Measurements from ENCODE around the gene DMWD.

Gene DMWD, protein sequence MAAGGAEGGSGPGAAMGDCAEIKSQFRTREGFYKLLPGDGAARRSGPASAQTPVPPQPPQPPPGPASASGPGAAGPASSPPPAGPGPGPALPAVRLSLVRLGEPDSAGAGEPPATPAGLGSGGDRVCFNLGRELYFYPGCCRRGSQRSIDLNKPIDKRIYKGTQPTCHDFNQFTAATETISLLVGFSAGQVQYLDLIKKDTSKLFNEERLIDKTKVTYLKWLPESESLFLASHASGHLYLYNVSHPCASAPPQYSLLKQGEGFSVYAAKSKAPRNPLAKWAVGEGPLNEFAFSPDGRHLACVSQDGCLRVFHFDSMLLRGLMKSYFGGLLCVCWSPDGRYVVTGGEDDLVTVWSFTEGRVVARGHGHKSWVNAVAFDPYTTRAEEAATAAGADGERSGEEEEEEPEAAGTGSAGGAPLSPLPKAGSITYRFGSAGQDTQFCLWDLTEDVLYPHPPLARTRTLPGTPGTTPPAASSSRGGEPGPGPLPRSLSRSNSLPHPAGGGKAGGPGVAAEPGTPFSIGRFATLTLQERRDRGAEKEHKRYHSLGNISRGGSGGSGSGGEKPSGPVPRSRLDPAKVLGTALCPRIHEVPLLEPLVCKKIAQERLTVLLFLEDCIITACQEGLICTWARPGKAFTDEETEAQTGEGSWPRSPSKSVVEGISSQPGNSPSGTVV

DNA sequence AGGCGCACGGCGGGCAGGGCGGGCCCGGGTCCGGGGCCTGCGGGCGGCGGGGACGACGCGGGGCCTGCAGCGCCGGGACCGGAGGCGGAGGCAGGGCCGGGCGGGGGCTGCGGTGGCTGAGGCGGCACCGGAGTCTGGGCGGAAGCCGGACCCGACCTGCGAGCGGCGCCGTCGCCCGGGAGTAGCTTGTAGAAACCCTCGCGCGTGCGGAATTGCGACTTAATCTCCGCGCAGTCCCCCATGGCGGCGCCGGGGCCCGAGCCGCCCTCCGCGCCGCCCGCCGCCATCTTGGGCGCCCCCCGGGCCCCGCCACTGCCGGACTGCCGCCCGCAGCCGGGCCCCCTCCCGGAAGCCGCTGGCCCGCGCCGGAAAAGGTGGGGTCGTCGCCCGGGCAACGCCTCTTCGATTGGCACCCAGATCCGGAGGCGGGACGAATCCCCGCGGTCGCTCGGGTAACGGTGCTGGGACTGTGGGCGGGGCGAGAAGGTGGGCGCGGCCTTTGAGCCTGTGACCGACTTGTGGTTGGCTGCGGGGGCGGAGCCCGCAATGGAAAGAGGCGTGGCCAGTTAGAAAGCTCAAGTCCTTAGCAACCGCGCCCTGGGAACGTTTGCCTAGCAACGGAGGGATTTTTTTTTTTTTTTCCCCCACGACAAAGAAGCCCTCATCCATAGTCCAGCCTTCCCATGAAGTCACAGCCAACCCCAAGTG, at the start of gene DMWD:
DMWD (minus strand) TSS at position 376 of the 708 bp plus-strand sequence; CDS start at position 287, 89 bp downstream.
- DNase-seq (ENCODE audit: low spot score): peak; percentile 99

DNA sequence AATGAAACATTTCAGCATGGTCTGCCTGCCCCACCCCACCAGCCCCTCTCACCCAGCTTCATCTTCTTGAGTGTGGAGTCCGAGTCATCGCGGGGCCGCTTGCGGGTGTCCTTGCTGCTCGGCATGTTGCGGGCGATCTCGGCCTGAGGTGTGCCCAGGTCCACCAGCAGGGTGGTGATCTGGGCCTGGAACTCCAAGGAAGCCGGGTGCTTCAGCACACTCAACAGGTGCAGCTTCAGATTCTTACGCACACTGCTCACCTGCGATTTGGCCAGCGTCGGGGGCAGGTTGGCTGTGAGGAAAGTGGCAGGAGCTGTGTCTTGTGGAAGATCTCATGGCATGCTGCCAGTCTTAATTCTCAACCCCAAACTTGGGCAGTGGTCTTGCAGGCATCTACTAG, 49.6 kb upstream of the DMWD start:
- no peak for DNase-seq (ENCODE audit: low spot score)

- DNase-seq (ENCODE audit: low spot score): no peak
These were observed 42.3 kb upstream of the DMWD start for GRCh38 chr19:45834970-45835369.

DNA sequence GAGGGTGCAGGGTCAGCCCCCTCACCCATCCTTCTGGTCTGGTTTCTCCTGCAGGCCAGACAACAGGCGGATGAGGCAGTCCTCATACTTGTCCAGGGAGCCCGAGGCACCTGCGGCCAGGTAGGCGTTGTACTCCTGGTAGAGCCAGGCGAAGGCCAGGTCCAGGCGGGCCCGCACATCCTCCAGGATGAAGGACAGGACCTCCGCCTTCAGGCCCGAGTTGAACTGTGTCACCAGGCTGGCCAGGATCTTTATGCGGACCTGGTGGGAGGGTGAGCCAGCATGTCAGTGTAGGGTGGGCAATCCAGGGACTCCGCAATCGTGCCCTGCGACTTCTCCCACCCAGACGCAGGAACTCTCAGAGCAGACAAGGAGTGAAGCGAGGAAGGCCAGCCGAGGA, 36.3 kb upstream of the DMWD start:
- DNase-seq (ENCODE audit: low spot score): no peak

DNA sequence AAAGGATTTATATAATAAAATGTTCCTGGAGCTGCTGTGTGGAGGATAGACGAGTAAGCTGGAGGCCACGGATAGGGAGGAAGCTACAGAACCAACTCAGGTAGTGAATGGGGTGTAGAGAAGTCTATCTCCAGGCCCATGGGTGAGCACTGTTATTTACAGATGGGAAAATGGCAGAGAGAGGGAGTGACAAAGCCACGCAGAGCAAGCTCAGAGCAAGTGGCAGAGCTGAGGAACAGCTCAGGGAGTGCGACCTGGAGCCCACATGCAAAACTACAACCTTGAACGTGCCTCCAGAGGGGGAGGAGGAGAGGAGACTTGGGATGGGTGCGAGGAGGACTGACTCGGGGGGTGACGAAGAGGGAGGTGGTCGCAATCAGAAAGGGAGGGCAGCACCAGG, 35.9 kb upstream of the DMWD start:
- no peak for DNase-seq (ENCODE audit: low spot score)

DNA sequence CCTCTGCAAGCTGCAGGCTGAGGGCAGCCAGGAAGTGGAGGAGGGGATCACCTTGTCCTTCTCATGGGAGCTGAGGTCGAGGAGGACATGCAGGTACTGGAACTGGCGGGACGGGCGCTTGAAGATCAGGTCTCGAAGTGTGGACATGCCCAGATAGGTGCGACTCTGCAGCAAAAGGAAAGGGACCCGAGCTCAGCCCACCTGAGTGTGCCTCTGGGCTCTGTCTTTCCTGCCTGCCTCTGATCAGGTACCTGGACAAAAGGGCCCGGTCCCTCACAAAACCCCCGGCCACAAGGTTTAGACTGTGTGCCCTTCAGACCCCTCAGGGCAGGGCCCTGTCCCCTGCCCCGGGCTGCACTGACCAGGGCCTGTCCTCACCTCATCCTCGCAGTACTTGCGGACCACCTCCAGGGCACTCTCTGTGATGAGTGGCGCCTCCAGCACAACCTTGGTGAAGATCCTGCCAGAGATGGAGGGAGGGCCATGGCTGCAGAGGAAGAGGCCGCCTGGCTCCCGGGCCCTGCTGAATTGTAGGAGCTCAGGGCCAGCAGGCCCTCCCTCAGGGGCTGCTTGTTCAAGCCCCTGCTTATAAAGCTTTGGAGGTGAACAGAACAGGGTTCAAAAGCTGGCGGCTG, 34.9 kb upstream of the DMWD start:
- no peak for DNase-seq (ENCODE audit: low spot score)

- DNase-seq (ENCODE audit: low spot score): no peak
These were observed 34.3 kb upstream of the DMWD start for GRCh38 chr19:45826934-45827333.

DNA sequence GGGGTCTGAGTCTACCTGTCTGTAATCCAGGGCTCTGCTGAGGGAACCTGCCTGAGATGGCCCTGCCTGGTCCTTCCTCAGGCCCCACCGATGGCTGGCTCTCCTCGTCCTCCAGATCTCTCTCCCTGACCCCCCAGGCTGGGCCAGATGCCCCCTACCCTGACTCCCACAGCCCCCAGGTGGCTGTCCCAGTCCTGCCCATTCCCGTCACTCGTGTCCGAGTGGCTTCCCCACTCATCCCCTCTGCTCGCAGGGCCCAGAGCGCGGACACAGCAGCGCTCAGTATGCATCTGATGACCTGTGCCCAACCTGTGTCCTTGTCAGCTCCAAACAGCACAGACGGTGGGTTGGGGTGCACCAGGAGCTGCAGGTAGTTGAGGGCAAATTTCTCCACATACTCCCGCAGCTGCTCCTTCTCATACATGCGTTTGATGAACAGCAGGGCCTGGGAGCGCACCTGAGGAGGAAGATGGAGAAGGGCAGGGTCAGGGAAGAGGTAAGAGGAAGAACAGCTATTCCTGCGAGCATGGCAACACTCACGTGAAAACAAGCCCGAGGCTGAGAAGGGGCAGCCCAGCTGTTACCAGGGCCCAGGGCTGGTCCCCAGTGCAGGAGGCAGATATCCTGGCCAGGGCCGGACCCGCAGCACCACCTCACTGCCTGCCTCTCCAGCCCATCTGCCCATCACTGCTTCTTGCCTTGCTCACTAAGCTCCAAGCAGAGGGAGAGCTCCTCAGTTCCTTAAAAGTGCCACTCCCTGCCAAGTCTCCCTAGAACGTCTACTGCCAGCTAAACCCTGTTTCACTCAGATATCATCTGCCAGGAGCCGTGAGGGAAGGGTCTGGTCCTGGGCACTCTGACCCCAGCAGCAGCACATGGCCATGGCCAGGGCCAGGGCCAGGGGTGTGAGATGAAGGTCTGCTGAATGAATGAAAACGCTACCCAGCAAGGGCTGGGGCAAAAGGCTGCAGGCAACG, 33.6 kb upstream of the DMWD start:
- no peak for DNase-seq (ENCODE audit: low spot score)

GRCh38 chr19:45825263-45825605, 32.6 kb upstream of the DMWD start:
- DNase-seq (ENCODE audit: low spot score): no peak

- no peak for DNase-seq (ENCODE audit: low spot score)
These were observed 32.1 kb upstream of the DMWD start for GRCh38 chr19:45824531-45825262.

GRCh38 chr19:45824041-45824471, 31.4 kb upstream of the DMWD start:
- DNase-seq (ENCODE audit: low spot score): no peak

GRCh38 chr19:45823182-45823581, 30.5 kb upstream of the DMWD start:
- DNase-seq (ENCODE audit: low spot score): no peak

- no peak for DNase-seq (ENCODE audit: low spot score)
These were observed 30.1 kb upstream of the DMWD start for GRCh38 chr19:45822716-45823115.

- DNase-seq (ENCODE audit: low spot score): no peak
These were observed 28.9 kb upstream of the DMWD start for GRCh38 chr19:45821570-45821969.

DNA sequence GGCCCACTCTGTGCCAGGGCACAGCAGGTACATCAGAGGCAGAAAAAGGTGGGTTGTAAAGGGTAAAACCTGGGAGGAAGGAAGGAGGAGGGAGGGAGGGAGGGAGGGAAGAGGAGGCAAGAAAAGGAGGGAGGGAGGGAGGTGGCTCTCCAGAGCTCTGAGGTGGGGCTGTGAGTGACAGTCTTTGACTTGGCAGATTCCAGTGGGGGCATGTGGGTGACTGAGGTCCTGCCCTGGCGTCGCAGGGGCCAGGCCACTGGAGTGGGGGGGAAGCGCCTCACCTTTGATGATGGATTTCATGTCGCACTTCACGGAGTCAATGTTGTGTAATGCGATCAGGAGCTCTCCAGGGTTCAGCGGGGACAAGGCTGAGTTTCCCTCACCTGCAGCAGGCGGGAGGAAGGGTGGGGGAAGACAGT, 28.5 kb upstream of the DMWD start:
- DNase-seq (ENCODE audit: low spot score): no peak

- no peak for DNase-seq (ENCODE audit: low spot score)
These were observed 27.9 kb upstream of the DMWD start for GRCh38 chr19:45820413-45821102.

GRCh38 chr19:45819769-45820168, 27.1 kb upstream of the DMWD start:
- DNase-seq (ENCODE audit: low spot score): no peak

DNA sequence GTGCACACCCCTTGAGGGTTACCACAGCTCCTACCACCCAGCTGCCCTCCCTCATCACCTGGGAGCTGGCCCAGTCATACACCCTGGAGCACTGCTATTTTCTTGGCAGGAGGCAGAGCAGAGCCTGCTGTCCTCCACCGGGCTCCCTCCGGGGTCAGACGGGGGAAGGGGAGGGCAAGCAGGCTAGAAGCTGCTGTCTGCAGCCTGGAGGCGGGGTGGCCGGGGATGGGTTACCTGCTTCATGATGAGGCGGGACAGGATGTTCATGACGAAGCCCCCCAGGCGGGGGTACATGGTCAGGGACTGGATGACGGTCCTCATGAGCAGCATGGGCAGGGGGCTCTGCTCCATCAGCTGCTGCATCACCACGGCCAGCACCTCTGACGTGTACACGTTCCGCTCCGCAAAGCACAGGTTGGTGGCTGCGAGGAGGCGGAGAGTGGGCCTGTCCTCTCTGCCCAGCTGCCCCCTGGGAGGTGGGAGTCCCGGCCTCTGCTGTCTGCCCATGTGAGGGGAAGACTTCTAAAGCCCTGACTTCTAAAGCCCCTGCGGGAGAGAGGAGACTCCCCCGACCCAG, 25.2 kb upstream of the DMWD start:
- no peak for DNase-seq (ENCODE audit: low spot score)

DNA sequence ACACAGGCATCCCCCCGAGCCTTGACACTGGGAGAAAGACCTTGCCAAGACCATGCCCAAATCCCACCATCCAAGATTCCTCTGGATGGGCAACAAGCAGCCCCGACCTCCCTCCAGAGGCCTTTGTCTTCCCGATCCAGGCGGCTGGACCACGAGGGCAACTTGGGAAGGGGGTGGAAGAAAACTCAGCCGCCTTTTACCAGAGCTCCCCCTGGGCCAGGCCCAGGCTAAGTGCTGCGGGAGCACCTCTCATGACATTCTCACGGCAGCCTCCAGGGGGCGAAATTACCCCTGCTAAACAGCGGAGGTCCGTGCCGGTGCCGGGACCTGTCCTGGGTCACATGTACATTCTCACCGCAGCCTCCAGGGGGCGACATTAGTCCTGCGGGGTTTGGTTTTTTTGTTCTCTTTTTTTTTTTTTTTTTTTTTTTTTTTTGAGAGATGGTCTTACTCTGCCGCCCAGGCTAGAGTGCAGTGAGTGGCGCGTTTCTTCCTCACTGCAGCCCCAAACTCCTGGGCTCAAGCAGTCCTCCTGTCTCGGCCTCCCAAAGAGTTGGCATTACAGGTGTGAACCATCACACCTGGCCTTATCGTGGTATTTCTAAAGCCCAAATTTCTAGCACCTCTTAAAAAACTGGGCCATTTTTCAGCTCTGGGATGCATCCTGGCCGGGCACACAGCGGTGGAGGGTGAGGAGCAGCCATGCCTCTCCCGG, 24.5 kb upstream of the DMWD start:
- DNase-seq (ENCODE audit: low spot score): peak; percentile 93
